ENCODE data around the gene C16orf87.

C16orf87 gene

DNA sequence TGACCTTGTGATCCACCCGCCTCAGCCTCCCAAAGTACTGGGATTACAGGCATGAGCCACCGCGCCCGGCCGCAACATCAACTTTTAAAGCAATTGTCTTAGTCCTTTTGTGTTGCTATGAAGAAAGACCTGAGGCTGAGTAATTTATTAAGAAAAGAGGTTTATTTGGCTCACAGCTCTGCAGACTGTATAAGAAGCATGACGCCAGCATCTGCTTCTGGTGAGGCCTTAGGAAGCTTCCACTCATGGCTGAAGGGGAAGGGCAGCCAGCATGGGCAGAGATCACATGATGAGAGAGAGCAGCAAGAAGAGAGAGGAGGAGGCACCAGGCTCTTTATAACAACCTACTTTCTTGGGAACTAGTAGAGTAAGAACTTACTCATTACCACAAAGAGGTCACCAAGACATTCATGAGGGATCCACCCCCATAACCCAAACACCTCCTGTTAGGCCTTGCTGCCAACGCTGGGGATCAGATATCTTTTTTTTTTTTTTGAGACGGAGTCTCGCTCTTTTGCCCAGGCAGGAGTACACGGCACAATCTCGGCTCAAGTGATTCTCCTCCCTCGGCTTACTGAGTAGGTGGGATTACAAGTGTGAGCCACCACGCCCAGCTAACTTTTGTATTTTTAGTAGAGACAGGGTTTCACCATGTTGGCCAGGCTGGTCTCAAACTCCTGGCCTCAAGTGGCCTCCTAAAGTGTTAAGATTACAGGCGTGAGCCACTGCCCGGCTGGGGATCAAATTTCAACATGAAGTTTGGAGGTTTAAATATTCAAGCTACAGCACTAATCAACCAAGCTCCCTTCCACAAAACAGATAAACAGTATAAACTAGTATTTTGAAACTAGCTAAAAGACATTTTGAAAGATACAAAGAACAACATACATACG, 31.8 kb upstream of the C16orf87 start:
- Histone ChIP-seq H3K9me3 (ENCODE audit: insufficient read depth, low read length, severe bottlenecking) (no peaks in the 10 kb centered on the region), H3K4me1 (ENCODE audit: insufficient read depth, low read length) (no peaks in the 10 kb centered on the region), H4K20me1 (ENCODE audit: insufficient read depth, low read length) (no peaks in the 10 kb centered on the region), H3K36me3 (ENCODE audit: insufficient read depth, low read length) (no peaks in the 10 kb centered on the region), H3K4me2 (ENCODE audit: insufficient read depth, low read length) (no peak overlapping the region), H3K79me2 (ENCODE audit: insufficient read depth, low read length) (no peaks in the 10 kb centered on the region), H3K9ac (ENCODE audit: low read depth, low read length) (no peak overlapping the region), H2AFZ (ENCODE audit: low read depth, low read length) (no peak overlapping the region), H3K4me3 (ENCODE audit: low read depth in 1 of 2, low read length in 2 of 2) (no peak overlapping the region), H3K27me3 (ENCODE audit: insufficient read depth, low read length, poor library complexity) (no peaks in the 10 kb centered on the region), H3K27ac (ENCODE audit: low read length) (no peak overlapping the region)
- TF ChIP-seq CTCF (IDR thresholded peaks at IDR 0.05; ENCODE audit: borderline replicate concordance, extremely low read depth, low read length, poor library complexity, severe bottlenecking) (no peak), EZH2 (IDR thresholded peaks at IDR 0.05; ENCODE audit: borderline replicate concordance, low read depth, low read length, severe bottlenecking) (no peak)
- ATAC-seq (ENCODE audit: insufficient read depth, low read depth), result no peak
- no peak for DNase-seq

GRCh38 chr16:46859719-46860152, 28.8 kb upstream of the C16orf87 start:
- Histone ChIP-seq H3K9ac (ENCODE audit: low read depth, low read length) (no peak overlapping the region), H3K9me3 (ENCODE audit: insufficient read depth, low read length, severe bottlenecking) (no peaks in the 10 kb centered on the region), H4K20me1 (ENCODE audit: insufficient read depth, low read length) (no peaks in the 10 kb centered on the region), H3K4me2 (ENCODE audit: insufficient read depth, low read length) (no peak overlapping the region), H3K4me1 (ENCODE audit: insufficient read depth, low read length) (no peaks in the 10 kb centered on the region), H3K79me2 (ENCODE audit: insufficient read depth, low read length) (no peaks in the 10 kb centered on the region), H3K4me3 (ENCODE audit: low read depth in 1 of 2, low read length in 2 of 2) (no peak overlapping the region), H2AFZ (ENCODE audit: low read depth, low read length) (no peak overlapping the region), H3K27me3 (ENCODE audit: insufficient read depth, low read length, poor library complexity) (no peaks in the 10 kb centered on the region), H3K36me3 (ENCODE audit: insufficient read depth, low read length) (no peaks in the 10 kb centered on the region), H3K27ac (ENCODE audit: low read length) (no peak overlapping the region)
- TF ChIP-seq EZH2 (IDR thresholded peaks at IDR 0.05; ENCODE audit: borderline replicate concordance, low read depth, low read length, severe bottlenecking) (no peak), CTCF (IDR thresholded peaks at IDR 0.05; ENCODE audit: borderline replicate concordance, extremely low read depth, low read length, poor library complexity, severe bottlenecking) (no peak)
- DNase-seq (no peak), ATAC-seq (ENCODE audit: insufficient read depth, low read depth) (no peak)

DNA sequence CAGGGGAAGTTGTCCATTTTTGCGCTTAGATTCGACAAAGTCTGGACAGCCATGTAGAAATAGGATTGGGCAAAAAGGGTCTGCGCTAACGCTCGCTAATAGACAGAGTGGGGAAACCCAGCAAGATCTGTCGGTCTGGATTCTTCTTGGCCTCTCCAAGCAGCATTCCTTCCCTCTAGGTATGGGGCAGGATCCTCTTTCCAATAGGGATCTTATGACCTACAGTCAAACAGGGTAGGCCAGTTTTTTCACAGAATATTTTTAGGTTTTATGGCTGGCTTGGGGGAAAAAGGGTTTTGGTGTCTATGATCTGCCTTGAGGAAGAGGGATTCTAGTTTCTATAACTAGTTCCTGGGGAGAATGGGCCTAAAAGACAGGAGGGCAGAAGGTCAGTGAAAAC, 27.2 kb upstream of the C16orf87 start:
- no peak overlapping the region for H2AFZ ChIP-seq (ENCODE audit: low read depth, low read length)
- no peak for ATAC-seq (ENCODE audit: insufficient read depth, low read depth)
- H3K36me3 ChIP-seq (ENCODE audit: insufficient read depth, low read length), result no peaks in the 10 kb centered on the region
- H3K4me1 ChIP-seq (ENCODE audit: insufficient read depth, low read length), result no peaks in the 10 kb centered on the region
- no peaks in the 10 kb centered on the region for H3K27me3 ChIP-seq (ENCODE audit: insufficient read depth, low read length, poor library complexity)
- no peaks in the 10 kb centered on the region for H3K79me2 ChIP-seq (ENCODE audit: insufficient read depth, low read length)
- no peaks in the 10 kb centered on the region for H4K20me1 ChIP-seq (ENCODE audit: insufficient read depth, low read length)
- H3K9ac ChIP-seq (ENCODE audit: low read depth, low read length), result no peak overlapping the region
- no peaks in the 10 kb centered on the region for H3K9me3 ChIP-seq (ENCODE audit: insufficient read depth, low read length, severe bottlenecking)
- DNase-seq, result no peak
- H3K4me3 ChIP-seq (ENCODE audit: low read depth in 1 of 2, low read length in 2 of 2), result no peak overlapping the region
- no peak for TF ChIP-seq EZH2 (IDR thresholded peaks at IDR 0.05; ENCODE audit: borderline replicate concordance, low read depth, low read length, severe bottlenecking)
- TF ChIP-seq CTCF (IDR thresholded peaks at IDR 0.05; ENCODE audit: borderline replicate concordance, extremely low read depth, low read length, poor library complexity, severe bottlenecking), result no peak
- H3K27ac ChIP-seq (ENCODE audit: low read length), result no peak overlapping the region
- H3K4me2 ChIP-seq (ENCODE audit: insufficient read depth, low read length), result no peak overlapping the region

Measured in DND-41 (cell line).